Ishikawa (cell line): Measurements from ENCODE around the gene SLC1A2.

ENCODE experiments used
- CEBPB ChIP-seq: IDR thresholded peaks from 2 replicates; pipeline ENCODE4 v1.6.1; 2012
- CREB1 ChIP-seq: IDR thresholded peaks from 2 replicates; pipeline ENCODE4 v1.6.1; 2012; ENCODE audit warnings: low read depth
- EGR1 ChIP-seq: IDR thresholded peaks from 2 replicates; pipeline ENCODE4 v1.6.1; 2012
- EP300 ChIP-seq: IDR thresholded peaks from 2 replicates; pipeline ENCODE4 v1.6.1; 2012; ENCODE audit warnings: borderline replicate concordance
- FOXM1 ChIP-seq: IDR thresholded peaks from 2 replicates; pipeline ENCODE4 v1.6.1; 2012; ENCODE audit warnings: low read depth, borderline replicate concordance
- NFIC ChIP-seq: IDR thresholded peaks from 2 replicates; pipeline ENCODE4 v1.6.1; 2012
- RAD21 ChIP-seq: IDR thresholded peaks from 2 replicates; pipeline ENCODE4 v1.6.1; 2012; ENCODE audit warnings: low read depth
- REST ChIP-seq: IDR thresholded peaks from 2 replicates; pipeline ENCODE4 v1.6.1; 2012; ENCODE audit warnings: low read depth, mild to moderate bottlenecking
- TAF1 ChIP-seq: IDR thresholded peaks from 2 replicates; pipeline ENCODE4 v1.6.1; 2012; ENCODE audit warnings: low read depth, mild to moderate bottlenecking
- TCF12 ChIP-seq: IDR thresholded peaks from 2 replicates; pipeline ENCODE4 v1.6.1; 2012; ENCODE audit warnings: low read depth
- TEAD4 ChIP-seq: IDR thresholded peaks from 2 replicates; pipeline ENCODE4 v1.6.1; 2012
- USF1 ChIP-seq: IDR thresholded peaks from 2 replicates; pipeline ENCODE4 v1.6.1; 2012
- YY1 ChIP-seq: IDR thresholded peaks from 2 replicates; pipeline ENCODE4 v1.6.1; 2012; ENCODE audit warnings: low read depth
- ZBTB7A ChIP-seq: IDR thresholded peaks from 2 replicates; pipeline ENCODE4 v1.6.1; 2012; ENCODE audit warnings: low read depth
- TF ChIP-seq, protein P1 (sequence below): IDR thresholded peaks from 2 replicates; pipeline ENCODE4 v1.6.1; 2012

SLC1A2 gene

GRCh38 chr11:35367491-35367890, 51.9 kb downstream of the SLC1A2 start:
- TF ChIP-seq FOXM1 (no peak), NFIC (no peak), ZBTB7A (no peak), CEBPB (no peak), USF1 (no peak), TCF12 (no peak)

- TF ChIP-seq FOXM1: no peak
- TF ChIP-seq YY1: no peak
- no peak for TF ChIP-seq TCF12
- TF ChIP-seq, protein P1, sequence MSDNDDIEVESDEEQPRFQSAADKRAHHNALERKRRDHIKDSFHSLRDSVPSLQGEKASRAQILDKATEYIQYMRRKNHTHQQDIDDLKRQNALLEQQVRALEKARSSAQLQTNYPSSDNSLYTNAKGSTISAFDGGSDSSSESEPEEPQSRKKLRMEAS: no peak
- no peak for TF ChIP-seq RAD21
- no peak for TF ChIP-seq CEBPB
- no peak for TF ChIP-seq EP300
- no peak for TF ChIP-seq TAF1
- TF ChIP-seq USF1: no peak
Observed at GRCh38 chr11:35366798-35367197, 52.6 kb downstream of the SLC1A2 start.

GRCh38 chr11:35365961-35366360, 53.4 kb downstream of the SLC1A2 start:
- TF ChIP-seq EP300: no peak
- TF ChIP-seq TAF1: no peak
- TF ChIP-seq YY1: no peak

DNA sequence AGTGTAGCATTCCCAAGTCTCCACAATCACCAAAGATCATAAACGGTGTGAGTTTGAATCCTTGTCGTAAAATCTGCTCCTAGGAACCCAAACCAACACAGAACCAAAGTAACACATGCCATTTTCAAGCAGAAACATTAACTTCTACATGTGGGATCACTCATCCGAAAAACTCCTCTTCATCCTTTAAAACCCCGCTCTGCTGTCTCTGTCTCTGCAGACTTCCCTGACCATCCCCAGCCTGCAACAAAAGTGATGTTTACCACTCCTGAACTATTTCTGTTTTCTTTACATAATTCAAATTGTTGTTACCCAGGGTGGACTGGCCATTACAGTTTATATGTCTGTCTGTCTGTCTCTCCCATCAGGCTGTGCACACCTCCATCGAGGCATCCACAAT, 54.0 kb downstream of the SLC1A2 start:
- TF ChIP-seq REST (no peak), CREB1 (no peak), EGR1 (no peak), TAF1 (no peak), TEAD4 (no peak), YY1 (no peak), TCF12 (no peak), ZBTB7A (no peak), CEBPB (no peak), USF1 (no peak), RAD21 (no peak), NFIC (no peak), EP300 (no peak), FOXM1 (no peak)
- TF ChIP-seq, protein P1: no peak

DNA sequence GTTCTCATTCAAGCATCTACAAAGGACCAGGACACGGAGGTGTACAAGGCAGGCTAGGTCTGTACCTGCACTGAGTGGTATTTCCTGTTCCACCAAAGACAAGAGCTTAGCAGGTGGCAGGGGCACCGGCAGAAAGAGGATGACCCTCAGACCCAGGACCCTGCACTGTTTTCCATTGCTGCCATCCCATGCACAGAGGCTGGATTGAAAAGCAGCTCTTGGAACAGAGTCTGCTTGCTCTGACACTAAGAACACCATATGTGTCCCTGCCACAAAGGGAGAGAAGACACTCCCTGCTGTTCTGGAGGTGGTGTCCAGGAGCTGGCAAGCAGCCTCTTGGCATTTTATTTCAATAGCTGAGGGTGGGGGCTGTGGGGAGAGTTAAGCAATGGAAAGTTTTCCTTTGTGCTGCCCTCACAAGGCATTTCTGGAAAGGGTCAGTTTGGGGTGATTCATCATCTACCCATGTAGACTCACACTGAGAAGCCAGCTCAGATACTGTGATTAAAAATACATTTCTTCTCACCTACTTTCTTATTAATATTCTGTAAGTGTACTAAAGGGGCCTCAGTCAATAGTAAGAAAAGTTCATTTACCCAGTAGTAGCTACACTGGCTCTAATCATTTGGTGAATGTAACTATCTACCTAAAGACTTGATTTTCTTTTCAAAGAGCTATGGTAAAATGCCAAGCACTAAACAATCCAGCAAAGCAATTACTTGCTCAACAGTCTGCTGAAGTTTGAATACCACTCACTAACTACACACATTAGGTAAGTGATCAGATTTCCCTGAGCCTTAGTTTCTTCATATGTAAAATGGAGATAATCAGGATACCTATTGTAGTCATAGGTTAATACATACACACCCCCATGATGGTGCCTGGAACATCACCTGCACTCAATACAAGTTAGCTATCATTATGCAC, 55.2 kb downstream of the SLC1A2 start:
- 0 out of 2 replicates have a peak, but pooled peaks have one; percentile 8 for TF ChIP-seq USF1
- TF ChIP-seq ZBTB7A: no peak
- peak; percentile 94 for TF ChIP-seq CEBPB
- peak; percentile 84 for TF ChIP-seq TEAD4
- TF ChIP-seq TAF1: peak; percentile 27; the same call in 1 of the 2 replicates
- TF ChIP-seq YY1: peak; percentile 60
- TF ChIP-seq TCF12: peak; percentile 96
- peak; percentile 97 for TF ChIP-seq NFIC
- TF ChIP-seq EP300: peak; percentile 98
- peak; percentile 91 for TF ChIP-seq FOXM1
- TF ChIP-seq, protein P1: peak; percentile 39; the same call in 1 of the 2 replicates
- TF ChIP-seq CREB1: 0 out of 2 replicates have a peak, but pooled peaks have one; percentile 24
- TF ChIP-seq EGR1: 0 out of 2 replicates have a peak, but pooled peaks have one; percentile 18
- TF ChIP-seq RAD21: no peak; the same call in 1 of the 2 replicates
- peak; percentile 31; the same call in 1 of the 2 replicates for TF ChIP-seq REST
